ENCODE results near the gene LMNA.

DNA sequence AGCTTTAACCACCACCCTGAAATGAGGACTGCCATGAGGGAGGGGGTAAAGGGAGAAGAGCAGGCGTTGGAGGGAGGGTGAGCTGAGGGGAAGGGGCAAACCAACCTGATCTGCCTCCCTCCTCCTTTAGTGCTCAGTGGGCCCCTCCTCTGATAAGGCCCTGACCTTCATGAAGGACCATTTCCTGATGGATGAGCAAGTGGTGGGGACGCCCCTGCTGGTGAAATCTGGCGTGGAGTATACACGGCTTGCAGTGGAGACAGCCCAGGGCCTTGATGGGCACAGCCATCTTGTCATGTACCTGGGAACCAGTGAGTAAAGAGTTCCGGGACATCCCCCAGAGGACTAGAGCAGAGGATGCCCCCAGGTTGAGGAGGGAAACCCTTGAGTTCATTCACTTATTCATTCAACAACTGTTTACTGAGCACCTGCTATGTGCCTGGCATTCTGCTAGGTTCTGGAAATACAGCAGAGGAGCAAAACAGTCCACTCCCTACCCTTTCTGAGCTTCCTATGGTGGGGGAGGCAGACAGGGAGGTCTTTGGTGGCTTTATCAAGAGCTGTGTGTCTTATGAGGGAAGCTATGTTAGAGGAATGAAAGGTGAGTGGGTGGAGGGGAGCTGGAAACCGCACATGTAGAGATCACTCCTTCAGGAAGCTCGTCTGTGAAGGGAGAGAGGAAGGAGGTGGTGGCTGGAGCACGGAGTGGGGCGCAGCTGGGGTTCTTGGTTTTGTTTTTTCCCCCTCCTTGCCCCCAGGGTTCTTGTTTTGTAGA is 58.4 kb downstream of the LMNA start:
- TF ChIP-seq, protein P1, sequence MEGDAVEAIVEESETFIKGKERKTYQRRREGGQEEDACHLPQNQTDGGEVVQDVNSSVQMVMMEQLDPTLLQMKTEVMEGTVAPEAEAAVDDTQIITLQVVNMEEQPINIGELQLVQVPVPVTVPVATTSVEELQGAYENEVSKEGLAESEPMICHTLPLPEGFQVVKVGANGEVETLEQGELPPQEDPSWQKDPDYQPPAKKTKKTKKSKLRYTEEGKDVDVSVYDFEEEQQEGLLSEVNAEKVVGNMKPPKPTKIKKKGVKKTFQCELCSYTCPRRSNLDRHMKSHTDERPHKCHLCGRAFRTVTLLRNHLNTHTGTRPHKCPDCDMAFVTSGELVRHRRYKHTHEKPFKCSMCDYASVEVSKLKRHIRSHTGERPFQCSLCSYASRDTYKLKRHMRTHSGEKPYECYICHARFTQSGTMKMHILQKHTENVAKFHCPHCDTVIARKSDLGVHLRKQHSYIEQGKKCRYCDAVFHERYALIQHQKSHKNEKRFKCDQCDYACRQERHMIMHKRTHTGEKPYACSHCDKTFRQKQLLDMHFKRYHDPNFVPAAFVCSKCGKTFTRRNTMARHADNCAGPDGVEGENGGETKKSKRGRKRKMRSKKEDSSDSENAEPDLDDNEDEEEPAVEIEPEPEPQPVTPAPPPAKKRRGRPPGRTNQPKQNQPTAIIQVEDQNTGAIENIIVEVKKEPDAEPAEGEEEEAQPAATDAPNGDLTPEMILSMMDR (IDR thresholded peaks at IDR 0.05; ENCODE audit: low read depth, low read length, missing input control) = no peak
- TF ChIP-seq RAD21 (IDR thresholded peaks at IDR 0.05) (no peak), GABPA (IDR thresholded peaks at IDR 0.05 in 1 of 2, conservative IDR thresholded peaks at IDR 0.05 in 1 of 2) (no peak), SP1 (IDR thresholded peaks at IDR 0.05) (no peak)

Measured in liver (tissue), 3 donors.